Retinal pigment epithelial cell (primary cell): ENCODE data around the gene PPP2R5B.

Experiments
- DNase-seq: peaks from one replicate; pipeline ENCODE4 v3.0.0-alpha.2; 2010; ENCODE audit warnings: low read depth
- H3K4me3 ChIP-seq: 2 replicates; pipeline ENCODE4 v1.5.1; 2011; ENCODE audit warnings: mild to moderate bottlenecking, low read length, control low read depth, moderate library complexity
- TF ChIP-seq, protein P1 (sequence below): conservative IDR thresholded peaks from 2 replicates; pipeline ENCODE4 v1.5.1; 2011; ENCODE audit warnings: low read depth, low read length, control low read depth, inconsistent platforms

Gene PPP2R5B

DNA sequence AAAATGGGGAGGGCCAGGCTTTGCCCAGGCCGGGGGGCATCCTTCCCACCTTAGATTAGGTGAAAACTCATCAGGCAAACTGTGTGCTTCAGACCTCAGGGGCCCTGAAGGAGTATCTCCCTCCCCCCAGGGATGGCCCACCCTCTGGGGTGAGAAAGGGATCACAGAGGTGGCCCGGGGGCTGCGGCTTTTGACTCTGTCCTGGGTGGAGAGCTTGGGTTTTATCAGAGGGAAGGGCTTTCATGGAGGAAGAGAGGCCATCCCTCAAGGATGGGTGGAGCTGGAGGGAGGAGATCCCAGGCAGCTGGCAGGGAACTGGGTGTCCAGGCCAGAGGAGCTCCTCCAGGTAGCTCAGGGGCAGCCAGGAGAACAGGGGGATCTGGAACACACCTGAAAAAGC lies 3.1 kb upstream of the PPP2R5B start:
- TF ChIP-seq, protein P1, sequence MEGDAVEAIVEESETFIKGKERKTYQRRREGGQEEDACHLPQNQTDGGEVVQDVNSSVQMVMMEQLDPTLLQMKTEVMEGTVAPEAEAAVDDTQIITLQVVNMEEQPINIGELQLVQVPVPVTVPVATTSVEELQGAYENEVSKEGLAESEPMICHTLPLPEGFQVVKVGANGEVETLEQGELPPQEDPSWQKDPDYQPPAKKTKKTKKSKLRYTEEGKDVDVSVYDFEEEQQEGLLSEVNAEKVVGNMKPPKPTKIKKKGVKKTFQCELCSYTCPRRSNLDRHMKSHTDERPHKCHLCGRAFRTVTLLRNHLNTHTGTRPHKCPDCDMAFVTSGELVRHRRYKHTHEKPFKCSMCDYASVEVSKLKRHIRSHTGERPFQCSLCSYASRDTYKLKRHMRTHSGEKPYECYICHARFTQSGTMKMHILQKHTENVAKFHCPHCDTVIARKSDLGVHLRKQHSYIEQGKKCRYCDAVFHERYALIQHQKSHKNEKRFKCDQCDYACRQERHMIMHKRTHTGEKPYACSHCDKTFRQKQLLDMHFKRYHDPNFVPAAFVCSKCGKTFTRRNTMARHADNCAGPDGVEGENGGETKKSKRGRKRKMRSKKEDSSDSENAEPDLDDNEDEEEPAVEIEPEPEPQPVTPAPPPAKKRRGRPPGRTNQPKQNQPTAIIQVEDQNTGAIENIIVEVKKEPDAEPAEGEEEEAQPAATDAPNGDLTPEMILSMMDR, result no peak
- no peak overlapping the region for H3K4me3 ChIP-seq
- DNase-seq, result no peak

DNA sequence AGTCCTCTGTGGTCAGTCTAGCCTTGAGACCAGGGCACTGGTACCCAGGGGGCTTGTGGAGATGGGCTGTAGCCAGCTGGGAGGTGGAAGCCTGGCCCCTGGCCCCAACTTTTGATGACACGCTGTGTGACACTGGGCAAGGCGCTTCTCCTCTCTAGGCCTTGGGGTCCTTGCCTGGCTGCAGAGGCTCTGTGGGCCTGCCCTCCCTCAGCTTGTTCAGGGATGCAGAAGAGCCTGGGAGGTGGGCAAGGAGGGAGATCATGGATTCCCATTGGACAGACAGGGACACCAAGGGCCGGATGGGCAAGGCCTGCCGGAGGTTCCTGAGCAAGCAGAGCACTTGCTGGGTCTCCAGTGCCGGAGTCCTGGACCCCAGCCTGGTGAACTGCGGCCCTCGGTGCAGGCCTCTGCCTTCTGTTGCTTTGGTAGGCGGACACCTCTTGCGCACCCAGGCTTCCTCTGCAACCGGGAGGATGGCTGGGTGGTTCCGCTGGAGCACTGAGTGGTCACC lies 1.3 kb upstream of the PPP2R5B start:
- DNase-seq, result no peak
- H3K4me3 ChIP-seq, result no peak overlapping the region
- TF ChIP-seq, protein P1, result no peak

DNA sequence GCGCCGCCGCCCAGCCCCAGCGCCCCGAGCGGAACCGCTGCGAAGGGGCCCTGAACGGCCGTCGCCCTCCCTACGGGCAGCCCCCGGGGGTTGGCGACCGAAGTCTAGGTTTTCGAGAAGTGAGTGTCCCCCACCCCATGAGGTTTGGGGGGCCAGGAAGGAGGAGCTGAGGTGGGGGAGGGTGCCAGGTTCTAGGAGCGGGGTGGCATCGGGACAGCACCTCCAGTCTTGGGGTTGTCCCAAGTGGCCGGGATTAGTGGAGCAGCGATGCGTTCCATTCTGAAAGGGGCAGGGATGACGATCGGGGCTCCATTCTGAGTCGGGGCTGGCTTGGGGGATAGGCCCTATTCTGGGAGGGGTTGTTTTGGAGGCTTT lies 408 bp downstream of the PPP2R5B start:
- no peak for DNase-seq
- peak overlapping the region; percentile 72 for H3K4me3 ChIP-seq
- TF ChIP-seq, protein P1, result no peak

DNA sequence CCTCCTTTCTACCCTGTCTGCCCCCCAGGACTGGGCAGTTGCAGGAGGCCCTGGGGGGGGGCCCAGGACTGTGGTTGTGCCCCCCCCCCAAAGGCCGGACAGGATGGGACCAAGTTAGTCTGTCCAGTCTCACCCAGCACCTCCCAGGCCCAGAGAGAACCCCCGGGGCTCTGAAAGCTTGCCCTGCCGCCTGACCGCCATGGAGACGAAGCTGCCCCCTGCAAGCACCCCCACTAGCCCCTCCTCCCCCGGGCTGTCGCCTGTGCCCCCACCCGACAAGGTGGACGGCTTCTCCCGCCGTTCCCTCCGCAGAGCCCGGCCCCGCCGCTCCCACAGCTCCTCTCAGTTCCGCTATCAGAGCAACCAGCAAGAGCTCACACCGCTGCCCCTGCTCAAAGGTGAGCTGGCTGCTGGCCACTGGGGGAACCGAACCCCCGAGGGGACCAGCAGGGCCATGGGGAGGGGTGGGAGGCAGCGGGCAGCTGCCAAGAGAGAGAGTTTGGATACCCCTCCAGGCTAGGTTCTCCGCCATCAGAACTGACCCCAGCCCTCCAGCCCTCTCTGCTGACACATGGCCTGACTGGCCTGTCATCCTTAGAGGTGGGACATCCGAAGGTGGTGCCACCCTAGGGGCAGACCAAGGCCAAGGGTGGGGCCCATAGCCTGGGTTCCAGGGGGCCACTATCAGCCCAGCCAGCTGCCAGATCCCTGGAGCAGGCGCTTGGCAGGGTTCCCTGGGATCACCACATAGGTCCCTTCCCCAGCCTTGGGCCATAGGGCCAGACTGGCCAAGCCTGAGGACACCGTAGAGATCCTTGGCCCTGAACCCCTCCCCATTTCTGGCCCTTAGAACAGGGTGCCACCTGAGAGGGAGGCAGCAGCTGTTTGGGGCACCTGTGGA lies 1.3 kb downstream of the PPP2R5B start:
- TF ChIP-seq, protein P1, result no peak
- H3K4me3 ChIP-seq, result peak overlapping the region; percentile 72
- no peak for DNase-seq

DNA sequence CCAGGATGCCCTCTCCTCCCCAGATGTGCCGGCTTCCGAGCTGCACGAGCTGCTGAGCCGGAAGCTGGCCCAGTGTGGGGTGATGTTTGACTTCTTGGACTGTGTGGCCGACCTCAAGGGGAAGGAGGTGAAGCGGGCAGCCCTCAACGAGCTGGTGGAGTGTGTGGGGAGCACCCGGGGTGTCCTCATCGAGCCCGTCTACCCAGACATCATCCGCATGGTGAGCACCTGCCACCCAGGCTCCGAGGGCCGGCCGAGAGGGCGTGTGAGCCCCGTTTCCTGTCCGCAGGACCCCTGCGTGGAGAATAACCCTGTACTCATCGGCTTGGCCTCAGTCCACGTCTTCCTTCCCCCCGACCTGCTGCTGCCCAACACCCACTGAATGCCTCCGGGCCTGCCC lies 2.2 kb downstream of the PPP2R5B start:
- H3K4me3 ChIP-seq, result no peak overlapping the region
- DNase-seq, result no peak
- TF ChIP-seq, protein P1, result no peak

DNA sequence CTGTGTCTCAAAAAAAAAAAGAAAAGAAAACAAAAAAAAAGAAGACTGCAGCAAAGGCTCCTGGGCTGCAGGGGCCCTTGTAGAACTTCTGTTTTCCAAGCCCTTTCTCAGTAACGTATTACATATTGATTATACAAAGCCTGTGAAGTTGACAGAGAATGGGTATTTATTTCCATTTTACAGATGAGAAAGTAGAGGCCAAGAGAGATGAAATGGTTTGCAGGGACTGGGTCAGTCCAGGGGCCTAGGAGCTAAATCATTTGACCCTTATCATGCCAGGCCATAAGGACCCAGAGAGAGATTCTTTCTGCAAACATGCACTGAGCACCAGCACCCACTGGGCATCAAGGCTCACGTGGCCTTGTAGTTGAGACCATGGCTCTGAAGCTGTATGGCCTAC lies 4.5 kb downstream of the PPP2R5B start:
- TF ChIP-seq, protein P1, result no peak
- no peak for DNase-seq
- H3K4me3 ChIP-seq, result no peak overlapping the region

DNA sequence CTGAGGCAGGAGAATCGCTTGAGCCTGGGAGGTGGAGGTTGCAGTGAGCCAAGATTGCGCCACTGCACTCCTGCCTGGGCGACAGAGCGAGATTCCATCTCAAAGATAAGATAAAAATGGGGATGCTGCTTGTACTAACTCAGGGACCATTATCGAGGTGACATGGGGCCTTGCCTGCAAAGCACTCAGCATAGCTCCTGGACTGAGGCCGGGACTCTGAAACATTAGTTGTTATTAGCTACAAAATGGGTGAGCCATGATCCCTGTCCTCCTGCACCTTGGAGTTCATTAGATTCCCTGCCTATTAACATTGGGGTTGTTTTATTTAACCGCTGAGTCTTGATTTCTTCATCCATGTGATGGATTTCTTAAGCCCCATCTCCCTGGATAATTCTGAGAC lies 5.1 kb downstream of the PPP2R5B start:
- no peak for DNase-seq
- TF ChIP-seq, protein P1, result no peak
- no peak overlapping the region for H3K4me3 ChIP-seq
